ENCODE results near the gene SLC25A1. TPM values are rescaled to one million over a fixed set of nuclear protein-coding genes. Genes with fewer than 3 reads are reported as not detected.

The SLC25A1 gene
- polyA plus RNA-seq, 3 donors, result 80.6 to 369 (median 151) TPM

DNA sequence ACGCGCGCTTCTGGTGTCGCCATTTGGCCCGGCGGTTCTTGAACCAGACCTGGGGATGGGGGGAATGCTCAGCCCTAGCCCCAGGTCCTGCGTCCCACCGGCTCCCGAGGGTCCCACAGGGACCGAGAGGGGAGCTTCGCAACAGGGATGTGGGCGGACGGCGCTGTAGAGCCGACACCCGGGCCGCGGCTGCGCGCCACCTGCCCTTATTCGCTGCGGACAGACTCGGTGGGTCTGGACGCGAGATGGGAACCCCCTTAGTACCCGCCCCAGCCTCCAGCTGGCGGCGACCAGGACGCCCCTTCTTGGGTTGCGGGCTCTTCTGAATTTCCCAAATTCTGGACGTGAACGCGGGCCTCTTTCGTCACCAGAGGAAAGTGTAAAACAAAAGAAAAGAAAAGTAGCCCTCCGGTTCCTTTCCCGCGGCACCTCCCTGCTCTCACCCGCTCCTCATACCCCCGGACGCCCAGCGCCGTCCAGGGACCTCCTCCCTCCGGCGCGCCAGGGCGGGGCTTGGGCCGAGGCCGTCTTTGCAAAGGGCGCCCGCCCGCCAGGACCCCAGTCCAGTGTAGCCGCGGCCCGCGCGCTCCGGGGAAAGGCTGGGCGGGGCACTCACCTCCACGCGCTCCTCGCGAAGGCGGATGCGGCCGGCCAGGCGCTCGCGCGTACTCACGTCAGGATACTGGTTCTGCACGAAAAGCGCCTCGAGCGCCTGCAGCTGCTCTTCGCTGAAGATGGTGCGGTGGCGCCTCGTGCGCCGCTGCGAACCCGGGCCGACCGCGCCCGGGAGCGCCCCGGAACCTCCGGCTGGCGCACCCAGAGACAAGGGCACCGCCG, 29.3 kb downstream of the SLC25A1 start:
- no peak overlapping the region for H3K27ac ChIP-seq (ENCODE audit: low read depth, low read length)
- 2 to 3% (median 3%) methylated on average over 86 to 92 of the region's 92 CpGs for WGBS, 3 donors

DNA sequence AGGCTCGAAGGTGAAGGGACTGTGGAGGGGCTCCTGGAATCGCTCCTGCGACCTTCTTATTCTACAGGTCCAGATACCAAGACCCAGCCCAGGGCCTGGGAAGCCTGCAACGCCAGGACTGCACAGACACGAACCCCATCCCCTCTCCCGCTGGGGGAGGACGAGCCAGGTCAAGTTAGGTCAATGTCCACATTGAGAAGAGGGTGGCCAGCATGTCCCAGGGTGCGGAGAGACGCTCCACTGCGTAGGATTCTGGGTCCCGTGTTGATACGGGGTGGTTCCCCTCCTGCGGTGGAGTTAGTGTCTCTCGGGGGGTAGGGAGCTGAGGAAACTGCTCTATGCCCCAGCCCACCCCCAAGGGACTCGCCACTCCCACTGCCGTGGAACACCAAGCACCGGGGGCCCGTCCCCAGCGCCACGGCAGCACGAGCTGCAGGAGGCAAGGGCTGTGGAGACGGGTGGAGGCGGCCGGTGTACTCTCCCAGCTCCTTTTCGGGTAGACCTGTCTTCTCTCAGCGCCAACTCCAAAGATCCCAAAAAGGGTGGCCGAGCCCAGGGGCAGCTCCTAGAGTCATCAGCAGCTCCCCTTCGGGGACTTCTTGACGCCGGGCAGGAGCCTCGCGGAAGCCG, 30.0 kb downstream of the SLC25A1 start:
- WGBS, 3 donors, result 26 to 34% (median 33%) methylated on average over 30 to 33 of the region's 33 CpGs
- no peak overlapping the region for H3K27ac ChIP-seq (ENCODE audit: low read depth, low read length)

- WGBS, 3 donors, result 31 to 43% (median 41%) methylated on average over 9 of the region's 9 CpGs
- H3K27ac ChIP-seq (ENCODE audit: low read depth, low read length), result no peak overlapping the region
Measured at GRCh38 chr22:19147195-19147780, 31.2 kb downstream of the SLC25A1 start.

DNA sequence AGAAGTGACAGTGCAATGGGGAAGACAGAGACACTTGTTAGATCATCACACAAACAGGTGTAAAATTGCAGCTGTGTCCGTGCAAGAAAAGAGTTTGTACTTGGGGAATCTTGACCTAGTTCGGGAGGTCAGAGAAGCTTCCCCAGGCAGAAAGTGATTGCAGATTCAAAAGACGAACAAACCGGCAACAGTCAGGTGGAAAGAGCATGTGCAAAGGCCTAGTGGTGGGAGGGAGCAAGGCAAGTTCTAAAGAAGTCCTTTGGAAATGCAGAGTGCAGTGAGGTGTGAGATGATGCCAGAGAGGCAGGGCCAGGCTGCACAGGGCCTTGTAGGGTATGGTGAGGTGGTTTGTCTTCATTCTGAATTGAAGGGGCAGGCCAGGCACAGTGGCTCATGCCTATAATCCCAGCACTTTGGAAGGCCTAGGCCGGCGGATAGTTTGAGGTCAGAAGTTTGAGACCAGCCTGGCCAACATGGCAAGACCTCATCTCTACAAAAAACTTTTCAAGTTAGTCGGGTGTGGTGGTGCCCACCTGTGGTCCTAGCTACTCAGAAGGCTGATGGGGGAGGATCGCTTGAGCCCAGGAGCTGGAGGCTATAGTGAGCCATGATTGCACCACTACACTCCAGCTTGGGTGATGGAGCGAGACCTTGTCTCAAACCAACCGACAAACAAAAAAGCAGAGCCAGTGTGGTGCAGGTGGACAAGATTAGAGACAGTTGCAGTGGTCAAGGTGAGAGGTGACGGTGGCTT, 32.1 kb downstream of the SLC25A1 start:
- no peak overlapping the region for H3K27ac ChIP-seq (ENCODE audit: low read depth, low read length)
- 73 to 84% (median 82%) methylated on average over 11 of the region's 11 CpGs for WGBS, 3 donors

GRCh38 chr22:19143967-19144400, 34.6 kb downstream of the SLC25A1 start:
- WGBS, 3 donors, result 1 to 3% (median 2%) methylated on average over 17 of the region's 17 CpGs
- no peak overlapping the region for H3K27ac ChIP-seq (ENCODE audit: low read depth, low read length)

GRCh38 chr22:19143212-19143611, 35.3 kb downstream of the SLC25A1 start:
- WGBS, 3 donors, result 86 to 93% (median 88%) methylated on average over 5 of the region's 5 CpGs
- H3K27ac ChIP-seq (ENCODE audit: low read depth, low read length), result no peak overlapping the region

DNA sequence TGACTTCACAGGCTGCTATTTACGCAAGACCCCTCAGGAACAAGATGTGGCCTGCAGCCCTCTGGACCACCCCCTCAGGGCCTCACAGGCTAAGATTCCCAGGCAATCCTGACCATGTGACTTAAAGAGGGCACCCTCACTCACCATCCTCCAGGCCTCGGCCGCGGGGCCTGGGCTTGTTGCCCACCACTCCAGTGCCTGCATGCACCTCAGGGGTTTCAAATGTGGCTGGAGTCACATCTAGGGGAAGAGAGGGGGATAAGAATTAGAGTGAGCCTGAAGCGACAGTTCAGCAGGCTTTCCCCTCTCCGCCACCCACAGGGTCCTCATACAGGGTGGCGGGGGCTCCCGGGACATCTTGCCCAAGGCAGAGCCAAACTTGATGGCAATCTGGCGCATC, 36.1 kb downstream of the SLC25A1 start:
- WGBS, 3 donors, result 95 to 97% (median 96%) methylated on average over 9 of the region's 9 CpGs
- no peak overlapping the region for H3K27ac ChIP-seq (ENCODE audit: low read depth, low read length)

GRCh38 chr22:19139974-19140373, 38.6 kb downstream of the SLC25A1 start:
- WGBS, 3 donors, result 85 to 91% (median 88%) methylated on average over 5 of the region's 5 CpGs
- H3K27ac ChIP-seq (ENCODE audit: low read depth, low read length), result no peak overlapping the region

- H3K27ac ChIP-seq (ENCODE audit: low read depth, low read length), result no peak overlapping the region
Measured at GRCh38 chr22:19139001-19139356, 39.6 kb downstream of the SLC25A1 start.

DNA sequence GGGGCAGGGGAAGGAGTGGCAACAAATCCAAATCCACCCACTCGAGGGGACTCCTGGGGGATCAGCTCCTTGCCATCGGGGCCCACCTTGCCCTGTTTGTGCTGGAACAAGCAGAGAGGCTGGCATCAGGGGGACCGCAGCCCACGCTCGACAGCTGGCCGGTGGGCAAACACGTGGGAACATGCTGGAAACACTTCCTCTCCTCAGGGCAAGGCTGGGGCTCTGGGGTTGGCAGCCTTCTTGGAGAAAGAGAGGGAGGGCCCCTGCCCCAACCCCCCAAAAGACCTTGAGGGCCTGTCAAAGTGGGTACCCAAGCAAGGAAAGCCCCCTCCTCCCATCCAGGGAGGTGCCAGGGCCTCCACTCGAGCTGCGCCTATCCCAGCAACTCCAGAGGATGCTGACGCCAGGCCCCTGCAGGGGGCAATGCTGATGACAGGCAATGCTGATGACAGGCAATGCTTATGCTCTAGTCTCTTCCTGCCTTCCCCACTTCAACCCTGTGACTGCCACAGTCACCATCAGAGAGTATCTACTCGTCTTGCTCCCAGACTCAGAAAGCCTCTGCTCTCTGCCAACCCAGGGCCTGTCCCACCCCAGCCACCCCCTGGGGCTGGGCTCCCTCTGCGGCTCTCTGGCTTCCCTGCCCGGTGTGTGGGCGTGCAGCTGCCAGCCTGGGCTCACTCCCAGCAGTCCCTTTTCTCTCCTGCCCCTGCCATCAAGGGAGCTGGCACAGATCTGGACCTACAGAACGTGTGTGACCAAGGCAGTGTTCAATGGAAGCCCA, 40.1 kb downstream of the SLC25A1 start:
- 89 to 91% (median 91%) methylated on average over 15 of the region's 15 CpGs for WGBS, 3 donors
- no peak overlapping the region for H3K27ac ChIP-seq (ENCODE audit: low read depth, low read length)

More at GRCh38 chr22:19139001-19139356, 39.6 kb downstream of the SLC25A1 start:
- WGBS, 3 donors, result 92 to 94% (median 92%) methylated on average over 9 of the region's 9 CpGs

DNA sequence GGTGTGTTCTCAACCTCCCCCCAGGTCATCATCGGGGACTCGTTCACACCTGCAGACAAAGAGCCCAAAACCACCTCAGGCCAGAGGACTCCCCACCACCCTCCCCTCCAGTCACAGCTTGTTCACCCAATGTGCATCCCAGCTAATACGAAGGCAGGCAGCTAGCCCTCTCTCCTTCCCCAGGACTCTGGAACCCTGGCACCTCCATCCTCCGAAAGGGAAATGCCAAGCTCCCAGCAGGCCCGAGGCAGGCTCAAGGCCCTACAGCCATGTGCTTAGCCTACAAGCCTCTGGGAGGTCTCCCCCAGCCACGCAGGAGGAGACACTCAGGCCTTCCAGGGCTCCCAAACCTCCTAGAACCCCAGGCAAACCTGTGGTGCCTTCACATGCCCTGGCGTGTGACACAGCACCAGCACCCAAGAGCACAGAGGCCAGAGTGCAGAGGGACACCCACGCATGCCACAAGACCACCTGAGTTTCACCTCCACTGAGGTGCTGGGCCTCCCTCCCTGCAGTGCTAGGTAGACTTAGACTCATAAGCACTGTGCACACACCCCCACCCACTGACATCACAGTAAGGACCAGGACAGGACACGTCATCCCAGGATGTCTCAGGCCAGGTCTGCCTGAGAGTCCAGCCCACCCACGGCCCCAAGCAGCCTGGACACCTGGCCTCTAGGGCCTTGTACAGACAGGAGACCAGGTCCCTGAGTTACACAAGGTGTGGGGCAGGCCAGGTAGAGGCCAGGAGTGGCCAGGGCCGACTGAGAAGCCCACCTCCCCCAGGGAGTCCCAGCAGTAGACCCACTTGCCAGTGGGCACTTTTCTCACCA, 40.9 kb downstream of the SLC25A1 start:
- 89 to 91% (median 90%) methylated on average over 11 of the region's 11 CpGs for WGBS, 3 donors
- no peak overlapping the region for H3K27ac ChIP-seq (ENCODE audit: low read depth, low read length)

GRCh38 chr22:19136915-19137314, 41.6 kb downstream of the SLC25A1 start:
- 92 to 97% (median 94%) methylated on average over 10 of the region's 10 CpGs for WGBS, 3 donors

DNA sequence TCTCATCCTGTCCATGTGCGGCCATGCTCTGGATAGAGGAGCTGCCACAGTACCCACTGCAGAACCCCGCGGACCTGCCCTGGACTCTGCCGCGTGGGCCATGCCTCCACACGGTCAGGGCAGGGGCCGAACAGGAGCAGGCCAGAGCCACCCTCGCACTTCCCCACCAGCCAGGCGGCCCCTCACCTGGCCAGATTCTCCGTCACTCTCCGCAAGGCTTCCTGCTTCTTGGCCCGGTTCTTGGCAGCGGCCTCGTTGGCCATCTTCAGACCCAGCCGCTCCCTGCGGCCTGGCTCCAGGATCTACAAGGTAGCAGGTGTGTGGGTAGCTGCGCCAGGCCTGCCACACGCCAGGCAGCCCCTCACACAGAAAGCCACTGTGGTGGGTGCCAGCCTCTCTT, 43.7 kb downstream of the SLC25A1 start:
- WGBS, 3 donors, result 88 to 95% (median 92%) methylated on average over 18 of the region's 18 CpGs
- H3K27ac ChIP-seq (ENCODE audit: low read depth, low read length), result no peak overlapping the region

More at GRCh38 chr22:19136915-19137314, 41.6 kb downstream of the SLC25A1 start:
- H3K27ac ChIP-seq (ENCODE audit: low read depth, low read length), result no peak overlapping the region

GRCh38 chr22:19134176-19134831, 44.2 kb downstream of the SLC25A1 start:
- 92 to 95% (median 93%) methylated on average over 21 of the region's 21 CpGs for WGBS, 3 donors
- H3K27ac ChIP-seq (ENCODE audit: low read depth, low read length), result no peak overlapping the region

DNA sequence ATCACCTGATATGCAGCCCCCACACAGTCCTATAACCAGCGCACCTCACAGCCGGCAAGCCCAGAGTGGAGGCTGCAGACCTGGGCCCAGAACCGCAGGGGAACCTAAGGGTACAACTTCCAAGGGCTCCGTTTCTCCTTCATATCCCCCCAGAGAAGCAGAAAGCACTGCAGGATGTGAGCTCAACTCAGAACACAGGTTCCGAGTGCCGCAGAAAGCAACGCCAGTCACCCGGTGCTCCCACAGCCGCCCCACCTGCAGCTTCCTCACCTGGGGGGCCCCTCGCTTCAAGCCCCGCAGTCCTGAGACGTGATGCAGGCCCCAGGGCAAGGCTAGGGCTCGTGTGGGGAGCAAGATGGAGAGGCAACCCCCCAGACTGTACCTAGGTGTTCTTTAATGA, 45.0 kb downstream of the SLC25A1 start:
- WGBS, 3 donors, result 93 to 94% (median 94%) methylated on average over 13 of the region's 13 CpGs
- no peak overlapping the region for H3K27ac ChIP-seq (ENCODE audit: low read depth, low read length)

GRCh38 chr22:19132693-19133400, 45.7 kb downstream of the SLC25A1 start:
- 85 to 90% (median 85%) methylated on average over 9 of the region's 9 CpGs for WGBS, 3 donors
- no peak overlapping the region for H3K27ac ChIP-seq (ENCODE audit: low read depth, low read length)

All from adipose tissue (tissue), 3 donors.